ENCODE data around the gene EXD3. TPM values are rescaled to one million over a fixed set of nuclear protein-coding genes. Genes with fewer than 3 reads are reported as not detected.
A peak's percentile ranks its signal among the peaks of the same experiment; 100 is the strongest.

Gene EXD3
- total RNA-seq, 4 donors from 2014 or later = 13.8 to 25.7 (median 17.7) TPM

DNA sequence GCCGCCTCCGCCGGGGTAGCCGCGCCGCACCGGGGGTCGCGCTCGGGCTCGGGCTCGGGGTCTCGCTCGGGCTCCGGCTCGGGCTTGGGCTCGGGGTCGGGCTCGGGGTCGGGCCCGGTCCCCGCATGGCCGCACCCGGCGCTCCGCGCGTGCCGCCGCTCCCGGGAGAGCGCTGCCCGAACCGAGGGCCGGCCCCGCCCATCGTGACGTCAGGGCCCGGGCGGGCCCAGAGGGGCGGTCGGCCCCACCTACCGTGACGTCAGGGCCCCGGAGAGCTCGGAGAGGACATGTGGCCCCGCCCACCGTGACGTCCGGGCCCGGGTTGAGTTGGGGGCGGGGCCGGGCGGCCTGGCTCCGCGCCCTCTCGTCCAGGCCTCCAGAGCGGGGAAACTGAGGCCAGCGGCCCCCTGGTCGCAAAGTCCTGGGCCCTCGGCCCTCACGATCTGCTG lies 36.2 kb upstream of the EXD3 start, which contains the start of gene NSMF:
Gene NSMF (minus strand): TSS at position 183 of the 449 bp plus-strand sequence. CDS start 232 bp downstream, outside the sequence.
- intact Hi-C loops (cut with DNase I; ENCODE audit: low total_unique reads) = loop anchor here (5.0 kb wide), 1 partner anchor 153 kb away; no protein-coding TSS in a partner anchor
- H3K4me3 ChIP-seq (ENCODE audit: low read depth, poor library complexity, severe bottlenecking) = peak within 1 kb of the TSS; percentile 46
- peak; percentile 90 to 98 for DNase-seq (ENCODE audit: low spot score in 2 of 2)
- peak in 1 of 2 donors; percentile 5 for TF ChIP-seq POLR2A (IDR thresholded peaks at IDR 0.05)
- TF ChIP-seq, protein P1, sequence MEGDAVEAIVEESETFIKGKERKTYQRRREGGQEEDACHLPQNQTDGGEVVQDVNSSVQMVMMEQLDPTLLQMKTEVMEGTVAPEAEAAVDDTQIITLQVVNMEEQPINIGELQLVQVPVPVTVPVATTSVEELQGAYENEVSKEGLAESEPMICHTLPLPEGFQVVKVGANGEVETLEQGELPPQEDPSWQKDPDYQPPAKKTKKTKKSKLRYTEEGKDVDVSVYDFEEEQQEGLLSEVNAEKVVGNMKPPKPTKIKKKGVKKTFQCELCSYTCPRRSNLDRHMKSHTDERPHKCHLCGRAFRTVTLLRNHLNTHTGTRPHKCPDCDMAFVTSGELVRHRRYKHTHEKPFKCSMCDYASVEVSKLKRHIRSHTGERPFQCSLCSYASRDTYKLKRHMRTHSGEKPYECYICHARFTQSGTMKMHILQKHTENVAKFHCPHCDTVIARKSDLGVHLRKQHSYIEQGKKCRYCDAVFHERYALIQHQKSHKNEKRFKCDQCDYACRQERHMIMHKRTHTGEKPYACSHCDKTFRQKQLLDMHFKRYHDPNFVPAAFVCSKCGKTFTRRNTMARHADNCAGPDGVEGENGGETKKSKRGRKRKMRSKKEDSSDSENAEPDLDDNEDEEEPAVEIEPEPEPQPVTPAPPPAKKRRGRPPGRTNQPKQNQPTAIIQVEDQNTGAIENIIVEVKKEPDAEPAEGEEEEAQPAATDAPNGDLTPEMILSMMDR (IDR thresholded peaks at IDR 0.05) = no peak
- WGBS, 2 donors = 0 to 1% methylated on average over 4 to 18 of the region's 62 CpGs

DNA sequence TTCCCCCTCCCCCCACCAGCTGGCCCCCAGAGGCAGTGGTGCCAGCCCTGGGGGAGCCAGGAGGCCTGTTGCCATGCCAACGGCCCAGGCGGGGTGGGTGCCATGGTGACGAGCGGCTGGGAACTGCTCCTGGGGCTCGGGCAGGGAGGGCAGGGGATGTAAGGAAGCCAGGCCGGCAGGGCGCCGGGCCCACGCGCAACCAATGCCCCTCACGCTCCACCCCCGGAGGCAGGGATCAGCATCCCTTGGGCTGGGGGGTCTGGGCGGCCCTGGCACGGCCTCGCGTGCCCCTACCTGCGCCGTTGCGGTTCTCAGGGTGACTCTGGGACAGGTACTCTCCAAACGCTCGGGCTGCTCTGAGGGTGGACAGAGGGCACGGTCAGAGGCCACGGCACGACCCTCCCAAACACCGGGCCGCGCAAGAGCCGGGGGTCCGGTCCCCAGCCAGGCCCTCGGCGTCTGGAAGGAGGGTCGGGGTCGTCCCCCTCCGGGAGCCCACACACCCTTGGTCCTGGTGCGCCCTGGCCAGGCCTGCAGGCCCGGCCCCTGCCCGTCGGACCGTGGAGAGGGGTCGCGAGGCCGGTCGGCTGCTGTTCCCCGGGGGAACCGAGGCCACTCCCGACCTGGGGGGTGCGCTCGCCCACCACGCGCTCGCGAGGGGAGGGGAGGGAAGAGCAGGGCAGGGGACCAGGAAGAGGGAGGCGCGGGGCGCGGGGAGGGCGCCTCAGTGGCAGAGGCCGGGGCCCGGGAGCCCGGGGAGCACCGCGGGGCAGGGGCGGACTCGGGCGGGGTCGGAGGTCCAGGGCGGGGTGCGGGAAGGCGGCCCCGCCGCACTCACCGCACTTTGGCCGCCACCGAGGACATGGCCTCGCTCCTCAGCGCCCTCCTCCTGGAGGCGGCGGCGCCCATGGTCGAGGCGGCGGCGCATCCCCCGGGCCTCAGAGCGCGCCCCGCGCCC lies 35.5 kb upstream of the EXD3 start:
- TF ChIP-seq, protein P1 (IDR thresholded peaks at IDR 0.05) = no peak
- no peak for TF ChIP-seq POLR2A (IDR thresholded peaks at IDR 0.05)
- 7% methylated on average over 67 of the region's 88 CpGs; no CpG with 5 or more reads in 1 of the 2 donors for WGBS, 2 donors
- intact Hi-C loops (cut with DNase I; ENCODE audit: low total_unique reads) = loop anchor here (5.0 kb wide), 1 partner anchor 154 kb away; no protein-coding TSS in a partner anchor
- peak overlapping the region; percentile 46 for H3K4me3 ChIP-seq (ENCODE audit: low read depth, poor library complexity, severe bottlenecking)
- peak in 1 of 2 donors; percentile 89 for DNase-seq (ENCODE audit: low spot score in 2 of 2)

DNA sequence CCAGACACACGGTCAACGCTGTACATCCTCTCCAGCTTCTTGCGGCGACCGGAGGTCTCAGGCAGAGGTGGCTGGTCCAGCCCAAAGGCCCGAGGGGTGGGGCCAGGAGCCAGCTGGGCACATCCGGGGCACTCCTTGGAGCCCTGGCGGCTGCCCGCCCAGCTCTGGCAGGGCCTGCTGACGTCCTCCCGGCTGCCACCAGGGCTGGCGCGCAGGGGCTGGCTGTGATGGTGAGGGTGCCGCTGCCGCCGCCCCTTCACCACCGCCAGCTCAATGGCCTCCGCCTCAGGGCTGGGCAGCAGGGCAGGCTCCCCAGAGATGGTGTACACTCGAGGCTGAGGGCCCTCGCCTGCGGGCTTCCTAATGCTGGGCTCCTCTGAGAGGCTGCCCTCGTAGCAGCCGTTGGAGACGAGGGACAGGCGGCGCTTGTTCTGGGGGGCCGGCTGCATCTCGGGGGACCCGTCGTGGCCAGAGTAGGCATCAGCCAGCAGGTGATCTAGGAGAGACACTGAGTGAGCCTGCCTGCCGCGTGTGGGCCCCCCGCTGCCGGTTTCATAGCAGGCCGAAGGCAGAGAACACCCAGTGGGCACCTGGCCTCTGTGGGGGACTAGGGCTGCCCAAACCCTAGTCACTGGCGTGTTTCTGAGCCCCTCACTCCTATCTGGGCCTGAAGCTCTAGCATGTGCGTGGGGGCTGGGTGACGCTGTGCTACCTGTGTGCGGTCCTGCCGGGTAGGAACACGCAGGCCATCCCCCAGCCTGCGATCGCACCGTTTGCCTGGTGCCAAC lies 34.6 kb upstream of the EXD3 start:
- intact Hi-C loops (cut with DNase I; ENCODE audit: low total_unique reads) = loop anchor here (5.0 kb wide), 1 partner anchor 155 kb away; no protein-coding TSS in a partner anchor
- DNase-seq (ENCODE audit: low spot score in 2 of 2) = peak in 1 of 2 donors; percentile 88
- H3K4me3 ChIP-seq (ENCODE audit: low read depth, poor library complexity, severe bottlenecking) = no peak overlapping the region
- 90 to 93% methylated on average over 15 to 39 of the region's 44 CpGs for WGBS, 2 donors
- TF ChIP-seq, protein P1 (IDR thresholded peaks at IDR 0.05) = no peak
- no peak for TF ChIP-seq POLR2A (IDR thresholded peaks at IDR 0.05)

DNA sequence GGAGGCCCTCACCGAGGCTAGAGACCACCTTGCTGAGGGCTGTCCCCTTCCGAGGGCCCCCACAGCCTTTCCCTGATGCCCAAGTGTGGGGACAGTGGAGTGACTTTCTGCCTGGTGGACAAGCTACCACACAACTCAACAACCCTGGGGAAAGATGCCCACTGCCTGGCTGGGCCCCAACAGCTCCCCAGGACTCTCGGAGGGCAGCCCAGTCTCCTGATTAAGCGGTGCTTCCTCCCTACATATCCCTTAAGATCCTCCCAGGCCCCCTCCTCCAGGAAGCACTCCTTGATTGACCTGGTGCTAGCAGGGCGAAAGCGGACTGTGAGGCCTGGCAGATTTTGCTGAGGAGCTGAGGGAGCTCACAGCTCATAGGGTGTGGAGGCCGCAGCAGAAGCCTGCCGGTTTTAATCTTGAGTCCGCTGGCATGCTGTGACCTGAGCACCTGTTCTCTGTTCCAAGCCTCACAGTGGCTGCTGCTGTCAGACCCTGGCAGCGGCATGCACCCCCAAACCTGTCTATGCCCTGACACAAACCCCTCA lies 34.0 kb upstream of the EXD3 start:
- intact Hi-C loops (cut with DNase I; ENCODE audit: low total_unique reads) = loop anchor here (5.0 kb wide), 1 partner anchor 155 kb away; no protein-coding TSS in a partner anchor
- TF ChIP-seq POLR2A (IDR thresholded peaks at IDR 0.05) = no peak
- TF ChIP-seq, protein P1 (IDR thresholded peaks at IDR 0.05) = no peak
- H3K4me3 ChIP-seq (ENCODE audit: low read depth, poor library complexity, severe bottlenecking) = no peak overlapping the region
- DNase-seq (ENCODE audit: low spot score in 2 of 2) = peak in 1 of 2 donors; percentile 85
- WGBS, 2 donors = 90 to 94% methylated on average over 9 to 10 of the region's 10 CpGs
